ENCODE measurements around the gene ITPK1.

Gene ITPK1

DNA sequence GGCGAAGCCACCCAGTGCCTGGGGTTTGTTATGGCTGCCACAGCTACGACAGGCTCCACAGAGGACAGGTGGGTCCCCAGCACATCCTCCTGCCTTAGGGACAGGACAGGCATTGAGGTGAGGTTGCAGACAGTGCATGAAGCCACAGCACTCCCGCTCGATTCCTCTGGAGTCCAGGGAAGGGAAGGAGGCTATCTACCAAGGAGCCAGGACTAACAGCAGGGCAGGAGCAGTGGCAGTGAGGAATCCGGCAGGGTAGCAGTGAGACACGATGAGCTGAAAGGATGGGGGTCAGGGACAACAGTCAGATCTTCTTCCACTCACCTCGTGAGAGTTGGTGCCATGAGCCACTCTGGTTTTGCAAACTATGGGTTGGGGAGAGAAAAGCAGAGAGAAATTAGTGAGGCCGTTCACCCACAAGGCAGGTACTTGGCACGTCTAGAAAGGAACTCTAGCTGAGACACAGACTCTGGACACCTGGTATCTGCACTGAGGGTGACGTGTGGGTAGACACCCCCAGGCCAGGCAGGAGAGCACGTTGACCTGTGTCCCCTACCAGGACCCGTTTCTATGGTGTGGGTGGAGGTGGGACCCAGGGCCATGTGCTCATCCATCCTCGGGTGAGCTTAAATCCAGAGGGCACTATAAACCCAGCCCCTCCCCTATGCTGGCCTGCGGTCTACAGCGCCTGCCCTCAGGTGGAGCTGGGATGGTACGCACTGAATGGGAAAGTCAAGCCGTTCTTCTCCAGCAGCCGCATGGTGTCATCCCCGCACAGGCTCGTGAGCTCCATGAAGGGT is 153.5 kb downstream of the ITPK1 start:
- no peak for DNase-seq

DNA sequence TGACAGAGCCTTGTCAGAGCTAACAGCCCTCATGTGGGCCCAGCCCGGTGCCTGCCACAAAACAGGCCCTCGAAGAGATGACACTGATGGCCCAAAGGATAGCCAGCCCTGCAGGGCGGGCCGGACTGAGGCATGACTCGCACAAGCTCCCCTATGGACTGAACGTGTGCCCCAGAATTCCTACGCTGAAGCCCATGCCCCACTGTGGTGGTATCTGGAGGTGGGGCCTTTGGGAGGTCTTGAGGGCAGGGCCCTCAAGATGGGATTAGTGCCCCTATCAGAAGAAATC is 154.2 kb downstream of the ITPK1 start:
- no peak for DNase-seq

GRCh38 chr14:92960706-92961566 is 154.8 kb downstream of the ITPK1 start:
- no peak for DNase-seq

GRCh38 chr14:92959761-92960680 is 155.7 kb downstream of the ITPK1 start:
- no peak for DNase-seq

GRCh38 chr14:92959189-92959531 is 156.6 kb downstream of the ITPK1 start:
- DNase-seq, result no peak

DNA sequence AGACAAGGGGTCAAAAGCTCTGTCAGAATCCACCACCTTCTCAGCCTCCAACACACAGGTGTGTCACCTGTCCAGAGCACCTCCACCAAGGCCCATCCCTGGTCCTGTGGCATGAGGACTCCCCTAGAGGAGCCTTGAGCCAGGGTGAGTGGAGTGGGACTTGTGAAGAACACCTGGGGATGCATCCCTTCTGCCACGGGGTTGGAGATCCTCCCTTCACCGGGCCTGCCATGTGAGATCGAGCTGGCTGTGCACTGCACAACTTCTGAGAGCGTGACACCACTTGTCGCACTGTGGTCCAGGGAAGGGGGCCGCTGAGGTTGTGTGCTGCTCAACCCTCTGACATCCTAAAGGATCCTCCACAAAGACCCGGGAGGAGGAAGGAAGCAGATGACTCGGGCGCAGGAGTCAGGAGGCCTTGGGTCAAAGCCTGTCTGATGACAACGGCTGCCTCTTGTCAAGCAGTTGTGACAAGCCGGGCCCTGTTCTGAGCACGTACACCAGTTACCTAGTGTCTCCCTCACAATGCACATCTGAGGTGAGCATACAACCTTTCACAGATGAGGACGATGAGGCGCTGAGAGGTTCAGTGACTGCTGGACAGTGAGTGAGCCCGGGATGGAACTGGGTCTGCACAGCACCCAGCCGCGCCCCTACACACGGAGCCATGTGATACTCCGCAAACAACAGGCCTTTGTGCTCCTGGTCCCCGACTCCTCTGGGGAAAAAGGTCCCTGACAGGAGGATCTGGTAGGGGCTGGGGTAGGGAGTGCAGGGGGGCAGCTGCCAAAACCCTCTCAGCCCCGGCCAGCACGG is 157.1 kb downstream of the ITPK1 start:
- DNase-seq, result no peak

GRCh38 chr14:92956961-92957360 is 158.8 kb downstream of the ITPK1 start:
- DNase-seq, result no peak

DNA sequence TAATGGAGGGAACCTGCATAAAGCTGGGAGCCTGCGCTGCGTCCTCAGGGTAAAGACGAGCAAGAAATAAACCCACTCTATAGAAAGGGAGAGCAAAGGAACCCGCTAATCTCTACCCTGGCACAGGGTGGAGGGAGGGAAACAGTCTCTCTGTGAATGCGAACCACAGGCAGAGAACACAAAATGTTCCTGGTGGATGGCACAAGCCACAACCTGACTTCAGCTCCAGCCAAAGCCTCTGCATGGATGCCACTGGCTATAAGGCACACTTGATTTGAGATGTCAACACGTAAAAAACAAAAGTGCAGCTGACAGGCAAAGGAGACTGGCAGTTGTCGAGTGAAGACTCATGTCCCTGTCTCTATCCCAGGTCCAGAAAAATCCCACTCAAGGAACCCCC is 160.3 kb downstream of the ITPK1 start:
- no peak for DNase-seq

DNA sequence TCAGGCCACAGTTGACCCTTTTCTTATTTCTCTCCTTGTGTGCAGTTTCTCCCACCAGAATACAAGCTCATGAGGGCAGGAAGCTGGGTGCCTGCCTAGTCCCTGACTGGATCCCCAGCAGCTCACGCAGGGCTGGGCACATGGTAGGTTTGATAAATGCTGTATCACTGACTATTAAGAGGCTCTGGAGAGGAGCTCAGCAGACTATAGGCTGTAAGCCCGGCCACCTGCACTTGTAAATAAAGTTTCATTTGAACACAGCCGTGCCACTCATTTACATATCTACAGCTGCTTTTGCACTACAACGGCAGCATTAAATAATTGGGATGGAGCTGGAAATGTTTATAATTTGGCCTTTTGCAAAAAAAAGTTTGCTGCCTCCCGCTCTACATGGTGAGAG is 160.8 kb downstream of the ITPK1 start:
- no peak for DNase-seq

DNA sequence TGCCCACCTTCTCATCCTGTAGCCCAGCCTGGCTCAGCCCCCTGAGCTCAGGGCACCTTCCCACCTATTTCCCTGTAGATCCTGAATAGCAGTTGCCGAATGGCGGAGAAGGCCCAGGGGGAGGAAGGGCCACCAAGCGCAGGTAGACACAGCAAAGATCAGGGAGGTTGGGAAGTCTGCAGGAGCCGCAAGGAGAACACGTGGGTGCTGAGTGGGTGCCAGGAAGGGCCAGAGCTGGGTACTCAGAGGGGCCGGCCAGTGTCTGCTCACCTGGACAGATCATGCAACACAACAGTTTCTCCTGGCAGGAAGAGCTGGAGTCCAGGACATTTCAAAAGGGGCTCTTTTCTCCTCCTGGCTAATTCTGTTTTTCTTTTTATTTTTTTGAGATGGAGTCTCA is 162.2 kb downstream of the ITPK1 start:
- no peak for DNase-seq

DNA sequence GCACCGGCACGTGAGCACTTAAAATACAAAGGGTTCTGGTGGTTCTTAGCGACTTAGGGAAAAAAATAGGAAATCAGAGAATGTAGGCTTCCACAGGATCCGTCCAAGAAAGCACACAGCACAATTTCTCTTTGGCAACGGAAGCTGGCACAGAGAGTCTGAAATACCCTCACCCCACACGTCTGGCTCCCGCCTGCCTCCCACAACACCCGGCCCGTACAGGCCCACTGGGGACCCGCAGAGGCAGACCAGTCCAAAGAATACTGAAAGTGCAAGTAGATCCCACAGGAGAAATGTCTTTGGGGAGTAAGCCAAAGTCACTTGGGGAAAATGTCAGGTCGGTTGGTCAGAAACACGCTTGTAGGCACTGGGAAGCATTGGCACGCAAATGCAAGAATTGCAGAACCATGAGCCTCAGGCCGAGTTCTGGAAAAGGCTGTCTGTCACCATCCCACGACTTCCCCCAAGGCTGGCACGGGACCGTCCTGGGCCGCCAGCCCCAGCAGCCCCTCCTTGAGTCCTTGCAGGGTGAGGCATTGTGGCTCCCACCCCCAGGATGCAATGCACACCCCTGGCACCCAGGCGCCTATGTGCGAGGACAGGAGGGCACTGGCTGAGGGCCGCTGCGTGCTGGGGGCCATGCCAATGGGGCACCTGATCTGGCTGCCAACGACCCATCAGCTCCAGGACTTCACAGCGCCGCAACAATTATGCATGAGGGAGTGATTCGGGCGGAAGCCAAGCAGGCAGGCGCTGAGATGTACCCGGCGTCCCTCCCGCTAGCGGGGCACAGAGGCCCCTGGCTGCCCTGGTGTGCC is 163.0 kb downstream of the ITPK1 start:
- no peak for DNase-seq

- DNase-seq, result peak; percentile 66 to 67
Observed at GRCh38 chr14:92951912-92952471, 163.7 kb downstream of the ITPK1 start.

GRCh38 chr14:92951261-92951660 is 164.5 kb downstream of the ITPK1 start:
- DNase-seq, result no peak

- no peak for DNase-seq
Observed at GRCh38 chr14:92950773-92951172, 165.0 kb downstream of the ITPK1 start.

GRCh38 chr14:92950193-92950540 is 165.6 kb downstream of the ITPK1 start:
- DNase-seq, result no peak

DNA sequence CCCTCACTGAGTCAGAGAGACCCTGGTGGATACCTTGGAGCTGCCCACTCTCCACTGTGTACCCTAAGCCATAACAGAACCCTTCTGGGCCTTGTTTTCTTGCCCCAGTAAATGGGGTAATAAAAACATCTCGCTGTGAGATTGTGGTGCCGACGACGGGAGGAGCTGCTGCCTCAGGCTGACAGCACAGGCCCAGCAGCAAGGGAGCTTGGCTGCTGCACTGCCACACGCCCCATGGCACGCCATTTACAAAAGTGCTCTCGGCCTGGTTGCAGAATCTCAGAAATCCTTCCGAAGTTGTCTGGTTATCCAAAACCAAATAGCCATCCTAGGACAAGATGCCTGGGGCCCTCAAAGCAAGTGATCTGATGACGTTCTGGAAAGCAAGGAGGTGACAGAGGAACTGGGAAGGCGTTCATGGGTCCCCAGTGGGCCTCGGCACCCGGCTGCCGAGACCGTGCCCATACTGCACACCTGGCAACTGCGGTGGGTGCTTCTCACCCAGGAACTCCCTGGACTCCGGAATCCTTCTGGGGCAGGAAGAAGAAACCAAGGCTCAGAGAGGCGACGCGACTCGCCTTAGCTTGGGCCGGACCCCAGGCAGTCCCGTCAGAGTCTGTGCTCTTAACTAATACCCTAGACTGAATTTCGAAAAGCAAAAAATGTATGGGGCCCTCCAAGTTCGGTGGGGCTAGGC is 166.1 kb downstream of the ITPK1 start:
- DNase-seq, result no peak

DNA sequence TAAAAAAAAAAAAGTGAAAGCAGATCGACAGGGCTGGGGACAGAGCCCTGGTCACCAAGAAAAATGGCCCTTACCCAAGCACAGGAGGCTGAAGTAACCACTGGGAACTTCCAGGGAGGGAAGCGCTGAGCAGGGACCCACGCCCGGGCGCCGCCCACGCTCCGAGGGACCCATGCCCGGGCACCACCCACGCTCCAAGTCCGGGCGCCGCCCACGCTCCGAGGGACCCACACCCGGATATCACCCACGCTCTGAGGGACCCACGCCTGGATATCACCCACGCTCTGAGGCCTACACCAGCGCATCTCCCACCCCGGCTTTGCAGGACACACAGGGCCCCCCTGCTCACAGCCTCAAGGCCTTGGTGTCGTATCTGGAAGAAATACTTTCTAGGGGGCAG is 167.1 kb downstream of the ITPK1 start:
- no peak for DNase-seq

- DNase-seq, result no peak
Observed at GRCh38 chr14:92946847-92947545, 168.7 kb downstream of the ITPK1 start.

GRCh38 chr14:92945959-92946846 is 169.5 kb downstream of the ITPK1 start:
- no peak for DNase-seq
